Fibroblast of lung (primary cell): Measurements from ENCODE around the gene CCDC74B.
"Not testable (repeated sequence)": the region's sequence is repeated elsewhere in the genome, so short reads cannot be mapped to it uniquely, and the experiment has no call there.

Source experiments
- EZH2 ChIP-seq: IDR thresholded peaks from 2 replicates; pipeline ENCODE4 v1.5.1; 2012; ENCODE audit warnings: low read length, control low read depth, mild to moderate bottlenecking; ENCODE audit errors: missing control alignments
- TF ChIP-seq, protein P1 (sequence below), 2 donors: IDR thresholded peaks in 1 of 2; conservative IDR thresholded peaks in 1 of 2; 1 replicate in 1 of 2; 2 replicates in 1 of 2; pipeline ENCODE4 v1.5.1; 2011 to 2012; ENCODE audit warnings: low read length in 2 of 2, control low read depth in 1 of 2, inconsistent platforms in 1 of 2, low read depth in 1 of 2, mild to moderate bottlenecking in 1 of 2

DNA sequence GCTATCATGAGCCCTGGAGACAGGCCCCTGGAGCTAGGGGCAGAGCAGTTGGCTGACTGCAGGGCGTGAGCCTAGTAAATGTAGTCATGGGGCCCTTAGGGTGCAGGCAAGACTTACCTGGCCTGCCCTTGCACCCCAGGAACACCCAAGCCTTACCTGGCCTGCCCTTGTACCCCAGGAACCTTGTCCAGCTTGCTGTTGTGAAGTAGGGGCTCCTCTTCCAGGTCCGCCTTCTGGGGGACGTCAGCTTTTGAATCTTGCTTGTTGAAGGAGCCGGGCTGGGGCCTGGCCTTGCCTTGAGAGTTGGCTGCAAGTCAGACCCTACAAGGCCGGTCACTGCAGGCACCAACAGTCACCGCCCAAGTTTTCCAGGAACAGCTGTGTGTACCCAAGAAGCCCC, 3.9 kb downstream of the CCDC74B start:
- TF ChIP-seq, protein P1, sequence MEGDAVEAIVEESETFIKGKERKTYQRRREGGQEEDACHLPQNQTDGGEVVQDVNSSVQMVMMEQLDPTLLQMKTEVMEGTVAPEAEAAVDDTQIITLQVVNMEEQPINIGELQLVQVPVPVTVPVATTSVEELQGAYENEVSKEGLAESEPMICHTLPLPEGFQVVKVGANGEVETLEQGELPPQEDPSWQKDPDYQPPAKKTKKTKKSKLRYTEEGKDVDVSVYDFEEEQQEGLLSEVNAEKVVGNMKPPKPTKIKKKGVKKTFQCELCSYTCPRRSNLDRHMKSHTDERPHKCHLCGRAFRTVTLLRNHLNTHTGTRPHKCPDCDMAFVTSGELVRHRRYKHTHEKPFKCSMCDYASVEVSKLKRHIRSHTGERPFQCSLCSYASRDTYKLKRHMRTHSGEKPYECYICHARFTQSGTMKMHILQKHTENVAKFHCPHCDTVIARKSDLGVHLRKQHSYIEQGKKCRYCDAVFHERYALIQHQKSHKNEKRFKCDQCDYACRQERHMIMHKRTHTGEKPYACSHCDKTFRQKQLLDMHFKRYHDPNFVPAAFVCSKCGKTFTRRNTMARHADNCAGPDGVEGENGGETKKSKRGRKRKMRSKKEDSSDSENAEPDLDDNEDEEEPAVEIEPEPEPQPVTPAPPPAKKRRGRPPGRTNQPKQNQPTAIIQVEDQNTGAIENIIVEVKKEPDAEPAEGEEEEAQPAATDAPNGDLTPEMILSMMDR (conservative IDR thresholded peaks at IDR 0.05 in 1 of 2, IDR thresholded peaks at IDR 0.05 in 1 of 2; ENCODE audit: low read depth in 1 of 2, low read length in 2 of 2) = not testable (repeated sequence)
- not testable (repeated sequence) for TF ChIP-seq EZH2
